Mesothelial cell of epicardium (in vitro differentiated cells): ENCODE measurements around the gene ARHGAP21. TPM values are rescaled to one million over a fixed set of nuclear protein-coding genes. Genes with fewer than 3 reads are reported as not detected.

ENCODE experiments used
- DNase-seq, 2 experiments: peaks; one replicate each; pipeline ENCODE4 v3.0.0; 2021; ENCODE audit warnings: low spot score in 2 of 2; ENCODE audit not compliant: unreplicated experiment in 2 of 2
- H3K27ac Mint-ChIP-seq: 2 replicates; pipeline ENCODE4 v1.8.0; 2021; ENCODE audit warnings: mixed read lengths
- H3K27me3 Mint-ChIP-seq: 2 replicates; pipeline ENCODE4 v1.8.0; 2021; ENCODE audit warnings: low read depth, mixed read lengths
- H3K36me3 Mint-ChIP-seq: 2 replicates; pipeline ENCODE4 v1.8.0; 2021; ENCODE audit warnings: mixed read lengths
- H3K4me1 Mint-ChIP-seq: 2 replicates; pipeline ENCODE4 v1.8.0; 2021; ENCODE audit warnings: mixed read lengths
- H3K4me3 Mint-ChIP-seq: 2 replicates; pipeline ENCODE4 v1.8.0; 2021; ENCODE audit warnings: mild to moderate bottlenecking, moderate library complexity, mixed read lengths
- H3K9me3 Mint-ChIP-seq: 2 replicates; pipeline ENCODE4 v1.8.0; 2021; ENCODE audit warnings: mixed read lengths
- total RNA-seq: library from RNA; stranded (reverse); gene quantifications from 3 replicates; pipeline ENCODE4 v1.2.1, GENCODE V29; 2021
- TF ChIP-seq, protein P1 (sequence below): fragments of 200-600 bp; sonication (generic); IDR thresholded peaks from one replicate; pipeline ENCODE4 v1.5.0; 2021; ENCODE audit warnings: antibody characterized with exemption; ENCODE audit not compliant: unreplicated experiment

ARHGAP21 gene
- total RNA-seq, 1 donor from 2014 or later: 119 TPM

DNA sequence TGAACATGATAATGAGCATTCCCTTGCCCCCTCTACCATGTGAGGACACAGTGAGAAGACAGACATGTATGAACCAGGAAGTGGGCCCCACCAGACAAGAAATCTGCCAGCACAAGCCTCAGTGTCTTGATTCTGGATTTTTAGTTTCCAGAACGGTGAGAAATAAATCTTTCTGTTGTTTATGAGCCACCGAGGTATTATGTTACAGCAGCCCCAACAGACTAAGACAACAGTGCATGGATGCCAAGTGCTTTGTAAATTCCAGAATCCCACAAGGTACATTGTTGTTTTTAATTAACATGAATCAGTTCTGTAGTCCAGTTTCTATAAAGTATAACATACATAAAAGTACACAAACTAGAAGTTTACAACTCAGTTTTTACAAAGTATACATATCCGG lies 162.2 kb downstream of the ARHGAP21 start:
- TF ChIP-seq, protein P1, sequence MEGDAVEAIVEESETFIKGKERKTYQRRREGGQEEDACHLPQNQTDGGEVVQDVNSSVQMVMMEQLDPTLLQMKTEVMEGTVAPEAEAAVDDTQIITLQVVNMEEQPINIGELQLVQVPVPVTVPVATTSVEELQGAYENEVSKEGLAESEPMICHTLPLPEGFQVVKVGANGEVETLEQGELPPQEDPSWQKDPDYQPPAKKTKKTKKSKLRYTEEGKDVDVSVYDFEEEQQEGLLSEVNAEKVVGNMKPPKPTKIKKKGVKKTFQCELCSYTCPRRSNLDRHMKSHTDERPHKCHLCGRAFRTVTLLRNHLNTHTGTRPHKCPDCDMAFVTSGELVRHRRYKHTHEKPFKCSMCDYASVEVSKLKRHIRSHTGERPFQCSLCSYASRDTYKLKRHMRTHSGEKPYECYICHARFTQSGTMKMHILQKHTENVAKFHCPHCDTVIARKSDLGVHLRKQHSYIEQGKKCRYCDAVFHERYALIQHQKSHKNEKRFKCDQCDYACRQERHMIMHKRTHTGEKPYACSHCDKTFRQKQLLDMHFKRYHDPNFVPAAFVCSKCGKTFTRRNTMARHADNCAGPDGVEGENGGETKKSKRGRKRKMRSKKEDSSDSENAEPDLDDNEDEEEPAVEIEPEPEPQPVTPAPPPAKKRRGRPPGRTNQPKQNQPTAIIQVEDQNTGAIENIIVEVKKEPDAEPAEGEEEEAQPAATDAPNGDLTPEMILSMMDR: no peak
- Mint-ChIP-seq H3K4me1 (peaks cover 19% of the 10 kb centered on the region), H3K27ac (peak overlapping the region; percentile 7), H3K9me3 (peaks cover 6% of the 10 kb centered on the region), H3K27me3 (no peaks in the 10 kb centered on the region), H3K36me3 (no peaks in the 10 kb centered on the region), H3K4me3 (no peak overlapping the region)
- no peak for DNase-seq

DNA sequence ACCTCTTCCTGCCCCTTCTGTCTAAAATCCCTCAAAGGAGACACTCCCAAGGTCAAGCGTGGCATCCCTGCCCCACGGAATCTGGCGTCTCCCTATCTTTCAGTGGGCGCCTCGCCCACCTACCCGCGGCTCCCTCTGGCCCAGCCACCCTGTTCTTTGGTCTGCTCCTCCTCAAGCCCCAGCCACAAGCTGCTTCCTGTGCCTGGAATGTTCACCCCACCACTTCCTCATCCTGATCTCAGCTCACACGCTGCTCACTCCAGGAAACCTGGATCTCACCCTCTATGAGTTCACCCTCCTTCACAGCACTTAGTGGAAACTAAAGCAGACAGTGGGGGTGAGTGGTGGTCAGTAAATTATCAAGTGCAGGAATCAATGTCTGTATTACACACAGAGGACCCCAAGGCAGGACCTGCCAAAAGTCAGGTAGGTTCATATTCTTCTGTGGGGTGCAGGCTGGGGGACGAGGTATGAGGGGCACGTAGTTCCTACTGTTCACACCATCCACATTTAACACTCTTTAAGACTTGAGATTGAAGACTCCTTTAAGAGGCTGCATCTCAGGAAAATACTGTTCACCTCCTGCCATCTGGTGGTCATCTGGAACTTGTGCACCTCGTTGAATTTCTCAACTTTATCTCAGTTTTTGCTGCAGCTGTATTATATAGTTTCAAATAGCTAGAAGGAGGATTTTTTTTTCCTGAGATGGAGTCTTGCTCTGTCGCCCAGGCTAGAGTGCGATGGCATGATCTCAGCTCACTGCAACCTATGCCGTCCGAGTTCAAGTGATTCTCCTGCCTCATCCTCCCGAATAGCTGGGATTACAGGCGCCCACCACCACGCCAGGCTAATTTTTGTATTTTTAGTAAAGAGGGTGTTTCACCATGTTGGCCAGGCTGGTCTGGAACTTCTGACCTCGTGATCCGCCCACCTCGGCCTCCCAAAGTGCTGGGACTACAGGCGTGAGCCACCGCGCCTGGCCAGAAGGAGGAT lies 166.6 kb downstream of the ARHGAP21 start:
- peak overlapping the region; percentile 48 for H3K27ac Mint-ChIP-seq
- peaks cover 6% of the 10 kb centered on the region for H3K27me3 Mint-ChIP-seq
- TF ChIP-seq, protein P1: peak; percentile 89
- peaks cover 24% of the 10 kb centered on the region for H3K4me1 Mint-ChIP-seq
- no peak overlapping the region for H3K4me3 Mint-ChIP-seq
- no peaks in the 10 kb centered on the region for H3K9me3 Mint-ChIP-seq
- H3K36me3 Mint-ChIP-seq: no peaks in the 10 kb centered on the region
- no peak for DNase-seq

DNA sequence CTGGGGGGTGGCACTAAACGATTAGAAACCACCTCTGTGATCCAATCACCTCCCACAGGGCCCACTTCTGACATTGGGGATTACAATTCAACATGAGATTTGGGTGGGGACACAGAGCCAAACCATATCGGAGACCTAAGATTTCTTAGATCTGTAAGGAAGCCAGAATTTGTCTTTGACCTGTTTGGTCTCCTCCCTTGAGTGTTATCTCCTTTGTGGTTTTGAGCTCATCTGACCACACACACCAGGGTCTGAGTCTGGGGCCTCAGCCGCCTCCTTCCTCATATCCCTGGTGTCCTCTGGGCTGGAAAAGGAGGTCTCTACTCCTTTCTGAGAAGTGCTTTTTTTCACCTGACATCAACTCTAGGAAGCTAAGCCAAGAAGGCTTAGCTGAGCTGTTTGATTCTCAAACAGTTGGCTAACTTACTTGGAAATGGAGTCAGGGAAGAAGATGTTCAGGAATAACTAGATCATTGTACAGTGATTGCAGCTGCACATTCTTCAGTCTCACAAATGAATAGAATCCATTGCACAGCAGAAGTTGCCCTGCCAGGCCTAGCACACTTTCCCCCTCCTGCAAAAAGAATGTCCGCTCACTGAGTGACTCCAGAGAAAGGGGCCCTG lies 167.4 kb downstream of the ARHGAP21 start:
- H3K27ac Mint-ChIP-seq: peak overlapping the region; percentile 48
- no peak overlapping the region for H3K4me3 Mint-ChIP-seq
- no peak for DNase-seq
- H3K27me3 Mint-ChIP-seq: peaks cover 6% of the 10 kb centered on the region
- H3K4me1 Mint-ChIP-seq: peaks cover 17% of the 10 kb centered on the region
- no peaks in the 10 kb centered on the region for H3K9me3 Mint-ChIP-seq
- TF ChIP-seq, protein P1: no peak
- H3K36me3 Mint-ChIP-seq: no peaks in the 10 kb centered on the region

DNA sequence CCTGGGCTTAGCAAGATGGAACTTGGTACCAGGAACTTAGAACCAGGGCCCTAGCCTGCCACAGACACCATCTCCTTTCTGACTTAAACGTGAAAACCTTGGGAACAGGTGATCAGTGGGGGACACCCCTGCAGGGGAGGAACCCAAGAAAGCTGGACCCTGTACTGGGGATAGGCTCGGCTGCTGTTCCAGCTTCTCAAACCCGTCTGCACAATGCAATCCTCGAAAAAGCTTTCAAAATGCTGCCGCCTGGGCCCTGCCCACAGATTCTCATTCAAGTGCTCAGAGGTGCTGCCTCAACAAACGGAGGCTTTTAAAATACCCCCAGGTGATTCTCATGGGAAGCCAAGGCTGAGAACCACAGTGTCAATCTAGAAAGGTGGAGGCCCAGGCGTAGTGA lies 169.7 kb downstream of the ARHGAP21 start:
- H3K36me3 Mint-ChIP-seq: peaks cover 10% of the 10 kb centered on the region
- no peak overlapping the region for H3K27ac Mint-ChIP-seq
- H3K4me1 Mint-ChIP-seq: peaks cover 12% of the 10 kb centered on the region
- H3K27me3 Mint-ChIP-seq: peaks cover 6% of the 10 kb centered on the region
- TF ChIP-seq, protein P1: no peak
- no peak overlapping the region for H3K4me3 Mint-ChIP-seq
- no peak for DNase-seq
- H3K9me3 Mint-ChIP-seq: no peaks in the 10 kb centered on the region

DNA sequence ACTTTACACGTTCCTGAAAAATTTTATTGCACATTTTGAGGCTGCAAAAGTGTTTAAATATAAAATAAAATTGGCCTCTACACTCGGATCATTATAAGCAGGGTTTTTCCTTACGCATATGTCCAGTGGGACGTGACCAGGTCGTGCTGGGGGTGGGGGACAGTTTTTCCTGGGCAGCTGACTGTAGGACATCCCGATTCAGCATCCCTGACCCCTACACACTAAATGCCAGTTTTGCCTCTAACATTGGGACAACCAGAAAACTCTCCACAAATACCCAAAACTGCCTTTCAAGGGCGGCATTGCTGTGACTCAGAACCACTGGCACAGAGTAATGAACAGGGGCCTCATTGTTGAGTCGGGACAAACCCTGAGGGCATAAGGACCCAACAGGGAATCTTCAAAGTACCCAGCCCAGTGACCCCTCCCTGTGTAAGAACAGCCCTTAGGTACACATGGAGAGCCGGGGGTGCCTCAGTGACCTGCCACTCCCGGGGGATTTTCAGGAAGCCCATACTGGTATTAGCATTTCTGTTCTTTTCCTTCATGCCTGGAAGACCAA lies 170.6 kb downstream of the ARHGAP21 start:
- H3K27ac Mint-ChIP-seq: no peak overlapping the region
- H3K27me3 Mint-ChIP-seq: peaks cover 6% of the 10 kb centered on the region
- DNase-seq: no peak
- H3K36me3 Mint-ChIP-seq: peaks cover 10% of the 10 kb centered on the region
- H3K4me1 Mint-ChIP-seq: peaks cover 12% of the 10 kb centered on the region
- no peaks in the 10 kb centered on the region for H3K9me3 Mint-ChIP-seq
- H3K4me3 Mint-ChIP-seq: no peak overlapping the region
- TF ChIP-seq, protein P1: no peak
